ENCODE results near the gene EPB41L1. TPM values are rescaled to one million over a fixed set of nuclear protein-coding genes. Genes with fewer than 3 reads are reported as not detected.
A peak's percentile ranks its signal among the peaks of the same experiment; 100 is the strongest.

The EPB41L1 gene
- total RNA-seq, 1 experiment from 2014 or later, result 38.7 TPM

DNA sequence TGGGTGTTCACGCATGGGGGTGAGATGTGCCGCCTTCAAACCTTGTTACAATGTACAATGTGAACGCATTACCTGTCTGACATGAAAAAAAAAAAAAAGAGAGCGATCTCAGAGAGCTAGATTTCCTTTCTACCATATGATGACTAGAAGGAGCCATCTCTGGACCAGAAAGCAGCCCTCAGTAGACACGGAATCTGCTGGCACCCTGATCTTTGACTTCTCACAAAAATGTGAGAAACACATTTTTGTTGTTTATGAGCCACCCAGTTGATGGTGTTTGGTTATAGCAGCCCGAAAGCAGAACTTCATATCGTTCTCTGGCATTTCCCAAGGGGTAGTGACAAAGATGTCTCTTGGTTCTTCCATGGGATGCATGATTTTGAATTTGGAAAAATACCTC lies 33.5 kb upstream of the EPB41L1 start (continued):
- TF ChIP-seq, protein P1, sequence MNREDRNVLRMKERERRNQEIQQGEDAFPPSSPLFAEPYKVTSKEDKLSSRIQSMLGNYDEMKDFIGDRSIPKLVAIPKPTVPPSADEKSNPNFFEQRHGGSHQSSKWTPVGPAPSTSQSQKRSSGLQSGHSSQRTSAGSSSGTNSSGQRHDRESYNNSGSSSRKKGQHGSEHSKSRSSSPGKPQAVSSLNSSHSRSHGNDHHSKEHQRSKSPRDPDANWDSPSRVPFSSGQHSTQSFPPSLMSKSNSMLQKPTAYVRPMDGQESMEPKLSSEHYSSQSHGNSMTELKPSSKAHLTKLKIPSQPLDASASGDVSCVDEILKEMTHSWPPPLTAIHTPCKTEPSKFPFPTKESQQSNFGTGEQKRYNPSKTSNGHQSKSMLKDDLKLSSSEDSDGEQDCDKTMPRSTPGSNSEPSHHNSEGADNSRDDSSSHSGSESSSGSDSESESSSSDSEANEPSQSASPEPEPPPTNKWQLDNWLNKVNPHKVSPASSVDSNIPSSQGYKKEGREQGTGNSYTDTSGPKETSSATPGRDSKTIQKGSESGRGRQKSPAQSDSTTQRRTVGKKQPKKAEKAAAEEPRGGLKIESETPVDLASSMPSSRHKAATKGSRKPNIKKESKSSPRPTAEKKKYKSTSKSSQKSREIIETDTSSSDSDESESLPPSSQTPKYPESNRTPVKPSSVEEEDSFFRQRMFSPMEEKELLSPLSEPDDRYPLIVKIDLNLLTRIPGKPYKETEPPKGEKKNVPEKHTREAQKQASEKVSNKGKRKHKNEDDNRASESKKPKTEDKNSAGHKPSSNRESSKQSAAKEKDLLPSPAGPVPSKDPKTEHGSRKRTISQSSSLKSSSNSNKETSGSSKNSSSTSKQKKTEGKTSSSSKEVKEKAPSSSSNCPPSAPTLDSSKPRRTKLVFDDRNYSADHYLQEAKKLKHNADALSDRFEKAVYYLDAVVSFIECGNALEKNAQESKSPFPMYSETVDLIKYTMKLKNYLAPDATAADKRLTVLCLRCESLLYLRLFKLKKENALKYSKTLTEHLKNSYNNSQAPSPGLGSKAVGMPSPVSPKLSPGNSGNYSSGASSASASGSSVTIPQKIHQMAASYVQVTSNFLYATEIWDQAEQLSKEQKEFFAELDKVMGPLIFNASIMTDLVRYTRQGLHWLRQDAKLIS (CRISPR knock-in tag; IDR thresholded peaks at IDR 0.05; ENCODE audit: borderline replicate concordance), result no peak
- TF ChIP-seq NR2C2 (CRISPR knock-in tag; IDR thresholded peaks at IDR 0.05), result no peak

DNA sequence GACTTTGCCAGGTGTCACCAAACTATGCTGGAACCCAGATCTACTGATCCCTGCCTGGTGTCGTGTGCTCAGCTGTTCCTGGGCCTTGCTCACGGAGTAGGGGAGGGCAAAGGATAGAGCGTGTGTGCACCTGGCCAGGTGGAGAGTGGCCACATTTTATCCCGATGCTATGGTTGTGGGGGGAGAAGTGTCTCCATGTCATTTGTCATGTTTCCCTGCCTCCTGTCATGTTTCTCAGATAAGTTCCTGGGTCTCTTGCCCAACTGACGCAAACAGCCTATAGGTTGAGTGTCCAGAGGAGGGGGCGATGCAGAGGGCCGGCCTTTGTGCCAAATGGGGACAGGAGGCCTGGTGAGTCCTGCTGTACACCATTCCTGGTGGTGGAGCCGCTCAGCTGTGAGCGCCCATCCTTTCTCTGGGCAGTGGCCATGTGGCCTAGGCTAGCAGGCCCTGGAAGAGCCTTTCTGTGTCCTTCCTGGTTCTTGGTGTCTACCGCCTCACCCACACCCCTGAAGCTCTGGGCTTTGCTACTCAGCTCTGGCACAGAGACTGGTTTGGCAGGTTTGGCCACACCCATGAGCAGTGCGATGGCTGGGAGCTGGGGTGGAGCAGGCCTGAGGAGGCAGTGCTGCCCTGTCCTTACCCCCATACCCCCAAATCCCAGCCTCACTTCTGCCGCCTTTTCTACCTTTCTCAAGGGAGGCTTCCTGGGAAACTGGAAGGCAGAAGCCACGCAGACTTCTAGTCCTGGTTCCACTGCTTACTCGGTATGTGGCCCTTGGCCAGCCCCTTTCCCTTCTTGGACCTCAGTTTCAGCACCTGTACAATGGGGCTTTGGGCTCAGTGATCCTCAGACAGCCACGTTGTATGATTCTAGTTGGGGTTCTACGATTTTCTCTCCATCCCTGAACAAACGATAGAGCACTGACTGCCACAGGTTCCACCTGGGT lies 32.3 kb upstream of the EPB41L1 start:
- TF ChIP-seq ZNF121 (CRISPR knock-in tag; IDR thresholded peaks at IDR 0.05) (0 out of 2 replicates have a peak, but pooled peaks have one; percentile 5), GTF2I (CRISPR knock-in tag; conservative IDR thresholded peaks at IDR 0.05) (peak; percentile 62; the same call in 1 of the 2 replicates)
- TF ChIP-seq, protein P1 (CRISPR knock-in tag; IDR thresholded peaks at IDR 0.05; ENCODE audit: borderline replicate concordance), result no peak
- TF ChIP-seq, protein P2, sequence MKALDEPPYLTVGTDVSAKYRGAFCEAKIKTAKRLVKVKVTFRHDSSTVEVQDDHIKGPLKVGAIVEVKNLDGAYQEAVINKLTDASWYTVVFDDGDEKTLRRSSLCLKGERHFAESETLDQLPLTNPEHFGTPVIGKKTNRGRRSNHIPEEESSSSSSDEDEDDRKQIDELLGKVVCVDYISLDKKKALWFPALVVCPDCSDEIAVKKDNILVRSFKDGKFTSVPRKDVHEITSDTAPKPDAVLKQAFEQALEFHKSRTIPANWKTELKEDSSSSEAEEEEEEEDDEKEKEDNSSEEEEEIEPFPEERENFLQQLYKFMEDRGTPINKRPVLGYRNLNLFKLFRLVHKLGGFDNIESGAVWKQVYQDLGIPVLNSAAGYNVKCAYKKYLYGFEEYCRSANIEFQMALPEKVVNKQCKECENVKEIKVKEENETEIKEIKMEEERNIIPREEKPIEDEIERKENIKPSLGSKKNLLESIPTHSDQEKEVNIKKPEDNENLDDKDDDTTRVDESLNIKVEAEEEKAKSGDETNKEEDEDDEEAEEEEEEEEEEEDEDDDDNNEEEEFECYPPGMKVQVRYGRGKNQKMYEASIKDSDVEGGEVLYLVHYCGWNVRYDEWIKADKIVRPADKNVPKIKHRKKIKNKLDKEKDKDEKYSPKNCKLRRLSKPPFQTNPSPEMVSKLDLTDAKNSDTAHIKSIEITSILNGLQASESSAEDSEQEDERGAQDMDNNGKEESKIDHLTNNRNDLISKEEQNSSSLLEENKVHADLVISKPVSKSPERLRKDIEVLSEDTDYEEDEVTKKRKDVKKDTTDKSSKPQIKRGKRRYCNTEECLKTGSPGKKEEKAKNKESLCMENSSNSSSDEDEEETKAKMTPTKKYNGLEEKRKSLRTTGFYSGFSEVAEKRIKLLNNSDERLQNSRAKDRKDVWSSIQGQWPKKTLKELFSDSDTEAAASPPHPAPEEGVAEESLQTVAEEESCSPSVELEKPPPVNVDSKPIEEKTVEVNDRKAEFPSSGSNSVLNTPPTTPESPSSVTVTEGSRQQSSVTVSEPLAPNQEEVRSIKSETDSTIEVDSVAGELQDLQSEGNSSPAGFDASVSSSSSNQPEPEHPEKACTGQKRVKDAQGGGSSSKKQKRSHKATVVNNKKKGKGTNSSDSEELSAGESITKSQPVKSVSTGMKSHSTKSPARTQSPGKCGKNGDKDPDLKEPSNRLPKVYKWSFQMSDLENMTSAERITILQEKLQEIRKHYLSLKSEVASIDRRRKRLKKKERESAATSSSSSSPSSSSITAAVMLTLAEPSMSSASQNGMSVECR (CRISPR knock-in tag; IDR thresholded peaks at IDR 0.05; ENCODE audit: borderline replicate concordance), result no peak
- TF ChIP-seq, protein P3, sequence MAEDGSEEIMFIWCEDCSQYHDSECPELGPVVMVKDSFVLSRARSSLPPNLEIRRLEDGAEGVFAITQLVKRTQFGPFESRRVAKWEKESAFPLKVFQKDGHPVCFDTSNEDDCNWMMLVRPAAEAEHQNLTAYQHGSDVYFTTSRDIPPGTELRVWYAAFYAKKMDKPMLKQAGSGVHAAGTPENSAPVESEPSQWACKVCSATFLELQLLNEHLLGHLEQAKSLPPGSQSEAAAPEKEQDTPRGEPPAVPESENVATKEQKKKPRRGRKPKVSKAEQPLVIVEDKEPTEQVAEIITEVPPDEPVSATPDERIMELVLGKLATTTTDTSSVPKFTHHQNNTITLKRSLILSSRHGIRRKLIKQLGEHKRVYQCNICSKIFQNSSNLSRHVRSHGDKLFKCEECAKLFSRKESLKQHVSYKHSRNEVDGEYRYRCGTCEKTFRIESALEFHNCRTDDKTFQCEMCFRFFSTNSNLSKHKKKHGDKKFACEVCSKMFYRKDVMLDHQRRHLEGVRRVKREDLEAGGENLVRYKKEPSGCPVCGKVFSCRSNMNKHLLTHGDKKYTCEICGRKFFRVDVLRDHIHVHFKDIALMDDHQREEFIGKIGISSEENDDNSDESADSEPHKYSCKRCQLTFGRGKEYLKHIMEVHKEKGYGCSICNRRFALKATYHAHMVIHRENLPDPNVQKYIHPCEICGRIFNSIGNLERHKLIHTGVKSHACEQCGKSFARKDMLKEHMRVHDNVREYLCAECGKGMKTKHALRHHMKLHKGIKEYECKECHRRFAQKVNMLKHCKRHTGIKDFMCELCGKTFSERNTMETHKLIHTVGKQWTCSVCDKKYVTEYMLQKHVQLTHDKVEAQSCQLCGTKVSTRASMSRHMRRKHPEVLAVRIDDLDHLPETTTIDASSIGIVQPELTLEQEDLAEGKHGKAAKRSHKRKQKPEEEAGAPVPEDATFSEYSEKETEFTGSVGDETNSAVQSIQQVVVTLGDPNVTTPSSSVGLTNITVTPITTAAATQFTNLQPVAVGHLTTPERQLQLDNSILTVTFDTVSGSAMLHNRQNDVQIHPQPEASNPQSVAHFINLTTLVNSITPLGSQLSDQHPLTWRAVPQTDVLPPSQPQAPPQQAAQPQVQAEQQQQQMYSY (CRISPR knock-in tag; IDR thresholded peaks at IDR 0.05), result 0 out of 2 replicates have a peak, but pooled peaks have one; percentile 43
- ChIA-PET POLR2A (no interaction called here), CTCF (interaction anchor here (1.0 to 3.5 kb wide), 2 partner anchors 80 to 129 kb away, joined by 3 to 13 read pairs; no protein-coding TSS in a partner anchor)
- Mint-ChIP-seq H3K36me3 (no peaks in the 10 kb centered on the region), H3K27me3 (ENCODE audit: low read depth) (peaks cover 4% of the 10 kb centered on the region; the same call in 1 of the 2 replicates), H3K9me3 (no peaks in the 10 kb centered on the region), H3K4me1 (peaks cover 7% of the 10 kb centered on the region; the same call in 1 of the 2 replicates), H3K27ac (no peak overlapping the region), H3K4me3 (no peak overlapping the region)
- DNase-seq (ENCODE audit: low spot score) (no peak), ATAC-seq (peak; percentile 86)
